ENCODE results near the gene ABCA4.

GRCh38 chr1:94100129-94100784 lies 20.7 kb downstream of the ABCA4 start:
- TF ChIP-seq CTCF (IDR thresholded peaks at IDR 0.05 in 4 of 5, conservative IDR thresholded peaks at IDR 0.05 in 1 of 5) (no peak), POLR2A (IDR thresholded peaks at IDR 0.05) (no peak)
